T-cell (primary cell): ENCODE data around the gene DEAF1. TPM values are rescaled to one million over a fixed set of nuclear protein-coding genes. Genes with fewer than 3 reads are reported as not detected.

ENCODE experiments used
- ATAC-seq, 4 experiments: fragments of 200-7000 bp in 3 of 4; fragments of 150-1000 bp in 1 of 4; cut with Tn5 transposase; replicated peaks in 1 of 4; 1 replicate in 3 of 4; 2 replicates in 1 of 4; pipeline ENCODE4 v1.10.0; 2021; ENCODE audit warnings: moderate library complexity in 3 of 4, mild to moderate bottlenecking in 2 of 4, moderate number of reproducible peaks in 1 of 4
- CTCF ChIA-PET, 2 donors: fragments of 300-600 bp; sonication (Branson Sonifier 250); formaldehyde crosslinking; loops; one replicate each; lab custom pipeline; 2022; ENCODE audit warnings: antibody characterized with exemption in 2 of 2; lab: Charles Lee
- POLR2A ChIA-PET, 2 donors: fragments of 300-600 bp; sonication (Branson Sonifier 250); formaldehyde crosslinking; loops; one replicate each; lab custom pipeline; 2022; ENCODE audit warnings: antibody characterized with exemption in 2 of 2; lab: Charles Lee
- DNase-seq, 35 experiments: peaks; one replicate each; pipeline versions ENCODE4 v3.0.0 to v3.0.0-alpha.2; 2013 to 2023
- H3K27ac ChIP-seq: one replicate; pipeline ENCODE4 v1.5.1; 2013; ENCODE audit warnings: low read length
- H3K27me3 ChIP-seq, 2 experiments: replicated peaks in 1 of 2; 1 replicate in 1 of 2; 2 replicates in 1 of 2; pipeline versions ENCODE4 v1.6.1 to v1.7.0; 2013; ENCODE audit warnings: low read length in 1 of 2, mixed read lengths in 1 of 2; ENCODE audit not compliant: control insufficient read depth in 2 of 2, insufficient read depth in 2 of 2; ENCODE audit errors: extremely low read depth in 1 of 2
- H3K36me3 ChIP-seq, 2 donors: 1 replicate in 1 of 2; 2 replicates in 1 of 2; pipeline versions ENCODE4 v1.6.1 to v1.7.0; 2013; ENCODE audit warnings: low read length in 1 of 2; ENCODE audit not compliant: control insufficient read depth in 2 of 2, insufficient read depth in 1 of 2; ENCODE audit errors: extremely low read depth in 1 of 2
- H3K4me1 ChIP-seq, 2 experiments: 1 replicate in 1 of 2; 2 replicates in 1 of 2; pipeline versions ENCODE4 v1.6.1 to v1.7.0; 2013; ENCODE audit warnings: low read length in 2 of 2, mixed read lengths in 1 of 2; ENCODE audit not compliant: insufficient read depth in 2 of 2, control insufficient read depth in 1 of 2; ENCODE audit errors: extremely low read depth in 1 of 2
- H3K4me3 ChIP-seq, 2 donors: 1 replicate in 1 of 2; 2 replicates in 1 of 2; pipeline versions ENCODE4 v1.5.1 to v1.7.0; 2013; ENCODE audit warnings: mild to moderate bottlenecking in 2 of 2, low read length in 1 of 2, moderate library complexity in 1 of 2; ENCODE audit not compliant: control insufficient read depth in 1 of 2; ENCODE audit errors: extremely low read depth in 1 of 2
- H3K9me3 ChIP-seq: 2 replicates; pipeline ENCODE4 v1.7.0; 2013
- H3K27ac Mint-ChIP-seq, 2 donors: one replicate each; pipeline ENCODE4 v1.8.0; 2020 to 2021; ENCODE audit warnings: mild to moderate bottlenecking in 2 of 2, mixed read lengths in 2 of 2
- H3K27me3 Mint-ChIP-seq, 2 donors: one replicate each; pipeline ENCODE4 v1.8.0; 2021 to 2022; ENCODE audit warnings: mixed read lengths in 2 of 2
- H3K36me3 Mint-ChIP-seq: one replicate; pipeline ENCODE4 v1.8.0; 2021; ENCODE audit warnings: mixed read lengths
- H3K4me1 Mint-ChIP-seq, 3 donors: one replicate each; pipeline ENCODE4 v1.8.0; 2020 to 2022; ENCODE audit warnings: mixed read lengths in 3 of 3, mild to moderate bottlenecking in 1 of 3
- H3K4me3 Mint-ChIP-seq, 3 donors: one replicate each; pipeline ENCODE4 v1.8.0; 2020 to 2022; ENCODE audit warnings: mild to moderate bottlenecking in 3 of 3, mixed read lengths in 3 of 3, moderate library complexity in 3 of 3
- H3K9me3 Mint-ChIP-seq, 3 donors: one replicate each; pipeline ENCODE4 v1.8.0; 2020 to 2022; ENCODE audit warnings: mixed read lengths in 3 of 3
- WGBS: methylation state at CpG from one replicate; pipeline ENCODE4 v1.1.5; 2013; ENCODE audit warnings: missing lambda C conversion rate; ENCODE audit not compliant: insufficient coverage; 5-methylcytosine and 5-hydroxymethylcytosine counted together
- total RNA-seq, 35 experiments: library from RNA in 6 of 35; stranded (reverse) in 6 of 35; fragments of 120-200 nt in 1 of 35; gene quantifications; one replicate each; pipeline versions ENCODE4 v1.2.1 to v1.2.4 and lab custom pipeline; 2013 to 2026

Gene DEAF1
- total RNA-seq, 5 donors from 2014 or later (not counting 1 experiment from before 2014, with no cell fraction given) = 55.8 to 121 (median 57.3) TPM

DNA sequence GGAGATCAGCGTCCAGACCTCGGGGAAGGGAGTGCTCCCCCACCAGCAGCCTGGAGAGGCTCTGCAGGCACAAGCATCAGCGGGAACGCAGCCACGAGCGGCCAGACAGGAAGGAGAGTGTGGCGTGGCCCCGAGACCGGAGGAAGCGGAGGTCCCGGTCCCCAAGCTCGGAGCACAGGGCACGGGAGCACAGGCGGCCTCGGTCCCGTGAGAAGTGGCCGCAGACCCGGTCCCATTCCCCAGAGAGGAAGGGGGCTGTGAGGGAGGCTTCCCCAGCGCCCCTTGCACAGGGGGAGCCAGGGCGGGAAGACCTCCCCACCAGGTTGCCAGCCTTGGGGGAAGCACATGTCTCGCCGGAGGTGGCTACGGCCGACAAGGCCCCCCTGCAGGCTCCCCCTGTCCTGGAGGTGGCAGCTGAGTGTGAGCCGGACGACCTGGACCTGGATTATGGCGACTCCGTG, 86.2 kb downstream of the DEAF1 start:
- CTCF ChIA-PET = no interaction called here
- H3K27ac ChIP-seq = no peak overlapping the region
- Mint-ChIP-seq H3K36me3 (peaks cover 23% of the 10 kb centered on the region), H3K4me1 (peaks cover 4 to 12% (median 7%) of the 10 kb centered on the region in 3 donors), H3K9me3 (no peaks in the 10 kb centered on the region), H3K27me3 (no peaks in the 10 kb centered on the region), H3K4me3 (no peak overlapping the region), H3K27ac (peak overlapping the region in 1 of 2 donors; percentile 39)
- 91% methylated on average over 19 of the region's 28 CpGs for WGBS
- peaks cover 36 to 95% of the 10 kb centered on the region in 2 donors for H3K36me3 ChIP-seq
- H3K9me3 ChIP-seq = no peaks in the 10 kb centered on the region
- H3K4me3 ChIP-seq = no peak overlapping the region
- ATAC-seq = no peak
- H3K27me3 ChIP-seq = no peaks in the 10 kb centered on the region
- no peak for DNase-seq
- H3K4me1 ChIP-seq = peaks cover 2 to 15% of the 10 kb centered on the region in 2 experiments
- POLR2A ChIA-PET = no interaction called here

GRCh38 chr11:607971-608659, 86.9 kb downstream of the DEAF1 start:
- no peak overlapping the region for H3K4me3 ChIP-seq
- peaks cover 3 to 7% (median 4%) of the 10 kb centered on the region in 3 donors for H3K4me1 Mint-ChIP-seq
- DNase-seq (no peak), ATAC-seq (no peak)
- H3K4me1 ChIP-seq = peaks cover 0 to 9% of the 10 kb centered on the region in 2 experiments
- no peak overlapping the region for H3K27ac Mint-ChIP-seq
- H3K27me3 Mint-ChIP-seq = no peaks in the 10 kb centered on the region
- no peaks in the 10 kb centered on the region for H3K27me3 ChIP-seq
- WGBS = 97% methylated on average over 38 of the region's 45 CpGs
- no peak overlapping the region for H3K4me3 Mint-ChIP-seq
- H3K36me3 ChIP-seq = peaks cover 36 to 97% of the 10 kb centered on the region in 2 donors
- no peaks in the 10 kb centered on the region for H3K9me3 ChIP-seq
- H3K9me3 Mint-ChIP-seq = no peaks in the 10 kb centered on the region
- CTCF ChIA-PET = no interaction called here
- no peak overlapping the region for H3K27ac ChIP-seq
- peaks cover 23% of the 10 kb centered on the region for H3K36me3 Mint-ChIP-seq
- POLR2A ChIA-PET = no interaction called here

GRCh38 chr11:607020-607780, 87.8 kb downstream of the DEAF1 start:
- peaks cover 0 to under 1% of the 10 kb centered on the region in 2 experiments for H3K4me1 ChIP-seq
- 94% methylated on average over 35 of the region's 35 CpGs for WGBS
- ATAC-seq (no peak), DNase-seq (no peak)
- Mint-ChIP-seq H3K4me1 (peaks cover 2 to 4% (median 2%) of the 10 kb centered on the region in 3 donors), H3K36me3 (peaks cover 20% of the 10 kb centered on the region), H3K9me3 (no peaks in the 10 kb centered on the region), H3K4me3 (no peak overlapping the region), H3K27ac (no peak overlapping the region), H3K27me3 (no peaks in the 10 kb centered on the region)
- no peaks in the 10 kb centered on the region for H3K27me3 ChIP-seq
- H3K4me3 ChIP-seq = no peak overlapping the region
- ChIA-PET CTCF (no interaction called here), POLR2A (no interaction called here)
- H3K27ac ChIP-seq = no peak overlapping the region
- peaks cover 36 to 92% of the 10 kb centered on the region in 2 donors for H3K36me3 ChIP-seq
- no peaks in the 10 kb centered on the region for H3K9me3 ChIP-seq

- Mint-ChIP-seq H3K4me1 (peaks cover 0 to 2% (median 0%) of the 10 kb centered on the region in 3 donors), H3K36me3 (peaks cover 24% of the 10 kb centered on the region), H3K4me3 (no peak overlapping the region), H3K27me3 (no peaks in the 10 kb centered on the region), H3K27ac (no peak overlapping the region), H3K9me3 (no peaks in the 10 kb centered on the region)
- ChIA-PET POLR2A (no interaction called here), CTCF (no interaction called here)
- Histone ChIP-seq H3K27ac (no peak overlapping the region), H3K27me3 (no peaks in the 10 kb centered on the region), H3K36me3 (peaks cover 43 to 92% of the 10 kb centered on the region in 2 donors), H3K9me3 (no peaks in the 10 kb centered on the region), H3K4me1 (no peaks in the 10 kb centered on the region), H3K4me3 (no peak overlapping the region)
- DNase-seq = no peak
- ATAC-seq = no peak
- 88% methylated on average over 13 of the region's 19 CpGs for WGBS
Observed at GRCh38 chr11:606245-606644, 88.8 kb downstream of the DEAF1 start.

DNA sequence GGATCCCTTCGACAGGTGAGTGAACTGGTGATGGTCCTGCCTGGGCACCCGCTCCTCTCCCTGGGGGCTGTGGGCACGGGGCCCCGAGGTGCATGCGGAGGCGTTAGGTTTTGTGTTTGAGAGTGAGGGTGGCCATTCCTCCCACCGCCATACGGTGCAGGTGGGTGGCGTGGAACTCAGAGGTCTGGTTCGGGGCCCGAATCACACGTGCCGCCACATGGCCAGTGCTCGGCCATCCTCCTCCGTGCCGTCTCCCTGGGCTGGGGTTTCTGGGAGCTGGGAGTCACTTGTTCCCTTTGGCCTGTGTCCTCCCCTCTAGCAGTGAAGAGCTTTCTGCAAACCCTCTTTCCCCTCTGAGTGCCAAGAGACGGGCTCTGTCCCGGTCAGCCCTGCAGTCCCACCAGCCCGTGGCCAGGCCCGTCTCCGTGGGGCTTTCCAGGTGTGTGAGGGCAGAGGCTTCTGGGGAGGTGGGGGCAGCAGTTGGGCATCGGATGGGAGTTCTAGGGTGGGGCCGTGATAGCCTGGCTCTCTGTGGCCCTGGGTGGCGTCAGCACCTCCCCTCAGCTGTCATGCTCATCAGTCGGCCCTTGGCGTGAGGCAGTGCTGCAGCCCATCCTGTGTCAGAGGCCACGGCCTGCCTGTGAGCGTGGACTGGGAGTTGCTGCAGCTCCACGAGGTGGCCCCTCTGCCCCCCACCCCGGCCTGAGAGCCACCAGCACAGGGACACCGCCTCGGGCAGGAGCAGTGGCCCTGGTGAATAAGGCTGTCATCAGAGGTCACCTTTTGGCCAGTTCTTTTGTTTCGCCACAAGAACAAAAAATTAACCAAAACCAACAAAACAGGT, 89.5 kb downstream of the DEAF1 start:
- no peaks in the 10 kb centered on the region for H3K4me1 ChIP-seq
- no peaks in the 10 kb centered on the region for H3K27me3 ChIP-seq
- no peaks in the 10 kb centered on the region for H3K9me3 Mint-ChIP-seq
- WGBS = 95% methylated on average over 21 of the region's 33 CpGs
- CTCF ChIA-PET = no interaction called here
- peaks cover 45 to 89% of the 10 kb centered on the region in 2 donors for H3K36me3 ChIP-seq
- no peak overlapping the region for H3K27ac ChIP-seq
- H3K36me3 Mint-ChIP-seq = peaks cover 24% of the 10 kb centered on the region
- no peak overlapping the region for H3K4me3 Mint-ChIP-seq
- no peak overlapping the region for H3K27ac Mint-ChIP-seq
- POLR2A ChIA-PET = no interaction called here
- ATAC-seq (no peak), DNase-seq (no peak)
- H3K4me1 Mint-ChIP-seq = no peaks in the 10 kb centered on the region
- no peaks in the 10 kb centered on the region for H3K9me3 ChIP-seq
- H3K4me3 ChIP-seq = no peak overlapping the region
- no peaks in the 10 kb centered on the region for H3K27me3 Mint-ChIP-seq

- ChIA-PET CTCF (interaction anchor here in 1 of 2 donors (0.6 kb wide), 1 partner anchor 66 kb away, joined by 3 read pairs; the partner anchor contains the start of gene LRRC56), POLR2A (no interaction called here)
- Histone ChIP-seq H3K4me1 (no peaks in the 10 kb centered on the region), H3K27me3 (no peaks in the 10 kb centered on the region), H3K27ac (no peak overlapping the region), H3K36me3 (peaks cover 46 to 84% of the 10 kb centered on the region in 2 donors), H3K9me3 (no peaks in the 10 kb centered on the region), H3K4me3 (no peak overlapping the region)
- no peak for DNase-seq
- no peak overlapping the region for H3K4me3 Mint-ChIP-seq
- no peak for ATAC-seq
- no peaks in the 10 kb centered on the region for H3K9me3 Mint-ChIP-seq
- H3K27ac Mint-ChIP-seq = no peak overlapping the region
- H3K27me3 Mint-ChIP-seq = no peaks in the 10 kb centered on the region
- H3K4me1 Mint-ChIP-seq = no peaks in the 10 kb centered on the region
- peaks cover 29% of the 10 kb centered on the region for H3K36me3 Mint-ChIP-seq
- 96% methylated on average over 7 of the region's 13 CpGs for WGBS
Observed at GRCh38 chr11:603154-603553, 91.9 kb downstream of the DEAF1 start.
